Forelimb muscle (tissue), 1 donor: ENCODE measurements around the gene BLACAT1. TPM values are rescaled to one million over a fixed set of nuclear protein-coding genes. Genes with fewer than 3 reads are reported as not detected.
"Not testable (repeated sequence)": the region's sequence is repeated elsewhere in the genome, so short reads cannot be mapped to it uniquely, and the experiment has no call there.

Experiments used
- DNase-seq: peaks from one replicate; pipeline ENCODE4 v3.0.0-alpha.2; 2013; ENCODE audit warnings: low read depth
- polyA plus RNA-seq: library from polyadenylated mRNA; unstranded; fragments of 120-200 nt; gene quantifications from one replicate; pipeline ENCODE4 v1.2.1, GENCODE V29; 2013; ENCODE audit not compliant: insufficient read length

The BLACAT1 gene
- polyA plus RNA-seq, 1 donor, result not detected

DNA sequence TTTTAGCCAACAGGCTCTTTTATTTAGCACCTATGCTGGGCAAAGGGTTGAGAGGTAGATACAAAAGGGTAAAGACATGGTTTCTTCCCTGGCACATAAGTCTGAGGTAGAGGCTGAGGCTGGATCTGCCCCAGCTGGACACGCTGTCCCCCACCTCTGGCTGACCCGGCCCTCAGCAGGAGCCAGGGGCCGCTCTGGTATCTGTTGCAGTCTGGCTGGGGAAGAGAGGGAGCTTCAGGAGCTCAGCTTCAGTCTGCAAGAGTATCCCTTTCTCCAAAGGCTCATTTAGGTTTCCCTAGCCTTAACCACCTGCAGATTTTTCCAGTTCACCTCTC lies 14.2 kb downstream of the BLACAT1 start:
- DNase-seq, result no peak

- DNase-seq, result no peak
Observed at GRCh38 chr1:205441318-205441633, 14.6 kb downstream of the BLACAT1 start.

DNA sequence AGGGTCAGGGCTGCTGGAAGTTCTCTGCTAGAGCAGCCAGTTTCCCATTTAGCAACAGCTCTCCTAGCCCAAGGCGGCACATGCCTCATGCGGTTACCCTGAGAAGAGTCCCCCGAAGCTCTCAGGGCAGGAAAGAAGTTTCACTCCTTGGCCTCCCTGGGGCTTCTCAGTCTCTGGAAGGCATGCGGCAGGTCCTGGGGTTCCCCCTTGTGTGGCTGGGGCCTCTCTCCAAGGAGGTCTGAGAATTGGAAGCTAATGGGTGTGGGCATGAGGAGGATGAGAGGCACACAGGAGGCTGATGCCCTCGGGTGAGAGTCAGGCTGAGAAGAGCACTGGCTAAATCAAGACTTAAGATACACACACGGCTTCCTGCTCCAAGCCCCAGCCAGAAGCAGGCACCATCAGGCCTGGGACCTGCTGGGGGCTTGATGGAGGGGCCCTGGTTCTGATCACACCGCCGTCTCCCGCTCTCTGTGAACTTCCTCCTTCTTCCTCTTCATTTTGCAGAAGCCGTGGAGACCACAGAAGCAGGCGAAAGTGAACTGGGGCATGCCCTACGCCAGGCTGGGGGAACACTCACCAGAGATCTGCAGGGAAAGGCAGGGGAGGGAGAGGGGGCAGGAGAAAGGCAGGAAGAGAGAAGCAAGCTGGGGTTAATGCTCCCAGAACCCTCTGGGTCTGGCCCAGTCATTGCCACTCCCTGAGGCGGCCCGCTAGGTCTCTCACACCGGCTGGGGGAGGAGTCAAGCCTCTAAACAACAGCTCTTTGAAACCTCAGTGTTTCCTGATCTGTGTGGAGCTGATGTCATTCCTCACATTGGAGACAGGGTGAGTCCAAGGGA lies 15.1 kb downstream of the BLACAT1 start:
- DNase-seq, result no peak

- DNase-seq, result no peak
Observed at GRCh38 chr1:205440121-205440475, 15.7 kb downstream of the BLACAT1 start.

GRCh38 chr1:205438213-205439158 lies 17.4 kb downstream of the BLACAT1 start:
- no peak for DNase-seq

DNA sequence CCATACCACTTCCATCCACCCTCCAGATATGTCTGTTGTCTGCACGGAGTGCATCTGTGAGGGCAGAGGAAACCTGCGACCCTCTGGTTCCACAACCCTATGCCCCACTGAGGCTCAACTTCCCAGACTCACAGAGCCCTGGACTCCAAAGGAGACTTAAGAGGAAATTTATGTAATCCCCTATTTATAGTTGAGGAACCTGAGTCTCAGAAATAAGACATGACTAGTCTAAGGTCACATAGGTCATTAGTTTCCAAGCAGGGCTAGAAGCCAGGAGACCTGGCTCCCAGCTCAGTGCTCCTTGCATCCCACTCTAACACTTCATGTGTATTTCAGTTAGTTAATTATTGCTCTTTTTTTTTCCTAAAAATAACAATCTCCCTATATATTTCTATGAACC lies 18.3 kb downstream of the BLACAT1 start:
- no peak for DNase-seq

DNA sequence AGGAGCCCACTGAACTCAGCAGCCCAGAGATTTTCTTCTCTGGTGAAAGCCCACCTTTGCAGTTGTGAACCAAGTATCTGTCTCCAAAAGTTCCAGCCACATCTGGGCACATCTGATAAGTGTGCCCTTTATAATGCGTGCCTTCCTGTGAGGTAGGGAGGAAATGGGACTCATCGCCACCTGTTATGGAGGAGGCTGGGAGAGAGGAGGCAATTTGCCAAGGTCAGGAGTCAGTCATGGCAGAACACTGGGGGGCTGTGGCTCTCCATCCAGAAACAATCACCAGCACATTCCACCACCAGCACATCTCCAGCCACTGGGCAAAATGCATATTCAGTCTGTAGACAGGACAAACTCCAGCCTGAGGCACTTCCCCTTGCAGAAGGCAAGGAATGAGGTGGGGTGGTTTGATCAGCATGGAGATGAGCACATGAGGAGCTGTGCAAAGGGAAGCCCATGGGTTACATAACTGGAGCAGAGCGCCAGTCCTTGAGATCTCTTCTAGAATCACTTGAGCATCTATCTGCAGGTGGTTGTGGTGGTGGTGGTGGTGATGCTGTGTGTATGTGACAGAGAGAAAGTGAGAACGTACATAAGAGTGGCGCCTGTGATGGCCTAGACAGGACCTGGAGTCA lies 19.0 kb downstream of the BLACAT1 start:
- DNase-seq, result no peak

DNA sequence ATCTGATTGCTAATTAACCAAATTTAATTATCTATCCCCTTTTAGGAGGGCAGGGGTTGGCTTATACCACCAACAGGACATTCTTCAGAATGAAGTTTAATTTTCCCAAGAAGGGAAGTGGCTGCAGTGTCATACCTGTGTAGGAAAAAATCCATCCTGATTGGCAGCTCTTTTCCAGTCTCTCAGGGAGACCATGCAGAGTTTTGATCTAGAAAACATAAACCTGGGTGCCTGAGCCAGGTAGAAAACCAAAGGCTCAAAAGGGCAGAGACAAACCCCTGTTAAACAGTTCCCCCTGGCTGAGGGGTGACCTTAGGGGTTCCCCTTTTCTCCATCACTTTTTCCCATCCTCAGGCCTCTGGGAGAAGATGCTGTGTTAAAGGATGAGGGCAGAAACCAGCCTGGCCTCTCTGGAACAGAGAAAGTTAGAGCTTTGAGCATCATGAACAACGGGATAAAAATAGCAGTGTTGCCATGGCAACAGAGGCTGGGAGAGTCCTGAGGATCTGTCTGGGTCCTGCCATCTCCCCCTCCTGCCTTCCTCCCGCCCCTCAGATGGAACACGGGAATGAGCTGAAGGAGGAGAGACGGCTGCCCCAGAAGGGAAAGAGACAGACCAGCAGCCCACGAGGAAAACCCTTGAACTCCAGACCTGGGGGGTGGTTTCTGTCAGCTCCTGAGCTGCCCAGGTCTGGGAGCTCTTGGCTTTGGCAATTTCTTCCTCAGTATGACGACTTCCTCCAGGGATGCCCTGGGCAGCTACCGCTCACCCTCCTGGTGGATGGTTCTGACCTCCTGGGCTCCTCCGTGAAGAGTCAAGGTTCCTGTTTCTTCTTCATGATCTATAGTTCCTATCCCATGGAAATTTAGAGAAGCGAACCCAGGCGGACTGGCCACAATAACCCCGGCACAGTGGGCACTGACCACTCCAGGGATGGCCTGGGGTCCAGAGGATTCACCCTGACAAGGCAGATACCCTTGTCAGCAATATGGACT lies 20.0 kb downstream of the BLACAT1 start:
- DNase-seq, result no peak

DNA sequence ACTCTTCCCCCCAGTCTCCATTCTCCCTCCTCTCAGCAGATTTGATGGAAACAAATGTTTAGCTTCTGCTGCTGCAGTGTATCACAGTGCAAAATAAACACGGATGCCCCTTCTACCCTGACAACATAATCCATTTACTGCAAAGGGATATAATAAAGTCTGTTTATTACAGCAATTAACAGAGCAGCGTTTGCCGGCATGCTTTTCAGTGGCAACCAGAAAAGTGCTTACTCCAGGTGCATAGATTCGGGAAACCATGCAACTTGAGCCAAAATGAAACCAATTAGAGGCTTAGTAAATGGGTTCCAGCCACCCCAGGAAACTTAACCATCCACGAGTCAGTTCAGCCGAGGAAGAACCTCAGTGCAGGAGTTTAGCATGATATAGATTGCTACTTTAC lies 21.1 kb downstream of the BLACAT1 start:
- DNase-seq, result no peak

- DNase-seq, result not testable (repeated sequence)
Observed at GRCh38 chr1:205432692-205433091, 23.2 kb downstream of the BLACAT1 start.

DNA sequence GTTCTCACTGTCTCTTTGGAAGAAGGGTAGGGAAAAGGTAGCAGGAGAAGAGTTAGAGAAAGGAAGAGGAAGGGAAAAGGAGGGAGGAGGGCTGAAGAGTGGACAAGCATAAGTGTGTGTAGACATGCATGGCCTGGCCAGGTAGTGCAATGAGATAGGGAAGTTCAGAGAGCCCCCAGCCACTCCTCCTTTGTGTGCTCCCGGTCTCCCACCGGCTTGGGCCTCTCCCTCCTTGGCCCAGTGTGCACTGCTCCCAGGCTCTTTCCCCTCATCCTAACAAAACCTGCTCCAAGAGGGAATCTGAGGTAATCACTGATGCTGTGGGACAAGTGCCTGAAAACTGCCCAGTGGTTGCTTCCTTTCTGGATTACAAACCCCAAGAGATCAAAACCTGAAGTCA lies 23.7 kb downstream of the BLACAT1 start:
- DNase-seq, result no peak

DNA sequence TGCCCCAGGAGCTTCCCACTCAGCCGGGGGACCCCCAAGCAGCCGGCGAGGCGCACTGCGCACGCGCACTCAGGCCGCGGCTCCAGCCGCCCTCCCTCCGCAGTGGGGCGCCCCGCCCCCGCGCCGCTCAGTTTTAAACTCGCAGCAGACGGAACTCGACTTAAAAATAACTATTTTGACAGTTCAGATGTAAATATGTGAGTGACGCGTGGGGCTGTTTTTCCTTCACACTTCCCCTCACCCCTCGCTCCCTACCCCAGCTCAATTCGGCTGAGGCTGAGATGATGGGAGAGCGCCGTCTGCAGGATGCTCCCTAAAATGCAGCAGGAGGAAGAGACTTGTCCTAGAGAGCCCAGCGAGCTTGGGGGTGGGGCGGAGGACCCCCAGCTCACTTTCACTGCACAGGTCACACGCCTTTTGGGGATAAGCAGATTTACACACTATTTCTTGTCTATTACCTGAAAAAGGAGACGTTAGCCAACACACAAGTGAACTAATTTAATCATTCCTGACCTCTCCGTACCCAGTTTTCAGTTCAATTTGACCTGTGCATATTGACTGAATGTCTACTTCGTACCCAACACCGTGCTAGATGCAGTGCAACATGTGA lies 25.0 kb downstream of the BLACAT1 start:
- no peak for DNase-seq

GRCh38 chr1:205429762-205430695 lies 25.8 kb downstream of the BLACAT1 start:
- no peak for DNase-seq

DNA sequence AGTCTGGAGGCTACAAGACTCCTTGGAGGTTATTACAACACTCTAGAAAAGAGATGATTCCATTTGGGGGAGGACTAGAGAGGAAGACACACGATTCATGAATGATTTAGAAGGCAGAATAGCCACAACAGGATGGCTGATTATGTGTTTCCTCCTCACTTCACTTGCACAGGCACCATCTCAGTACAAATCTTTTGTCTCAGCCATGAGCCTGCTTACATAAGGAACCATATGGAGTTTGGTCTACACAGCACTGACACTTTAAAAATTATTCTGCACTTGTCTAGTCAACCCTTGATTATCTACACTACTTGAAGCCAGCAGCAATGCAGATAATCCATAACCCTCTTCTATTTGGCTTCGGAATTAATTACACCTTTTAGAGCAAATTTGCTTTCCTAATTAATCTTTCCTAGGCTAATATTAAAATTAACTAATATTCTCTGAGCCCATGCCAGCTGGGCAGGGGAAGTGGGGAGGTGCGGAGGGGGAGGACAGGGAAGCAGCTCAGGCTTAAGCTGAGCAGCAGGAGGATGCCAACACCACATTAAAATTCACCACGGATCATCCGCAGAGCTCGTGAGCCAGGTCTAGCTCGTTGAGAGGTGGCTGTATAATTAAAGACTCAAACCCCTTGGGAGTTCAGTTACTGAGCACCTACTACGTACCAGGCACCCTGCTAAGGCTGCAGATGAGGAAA lies 30.8 kb downstream of the BLACAT1 start:
- DNase-seq, result no peak

- no peak for DNase-seq
Observed at GRCh38 chr1:205423814-205424399, 31.9 kb downstream of the BLACAT1 start.

GRCh38 chr1:205422993-205423642 lies 32.7 kb downstream of the BLACAT1 start:
- no peak for DNase-seq

GRCh38 chr1:205421798-205422197 lies 34.0 kb downstream of the BLACAT1 start, which contains the start of gene LEMD1:
Gene LEMD1 (minus strand): TSS chr1:205422056. CDS start chr1:205420536, 1,520 bp downstream.
- DNase-seq, result no peak

- no peak for DNase-seq
Observed at GRCh38 chr1:205420938-205421337, 34.9 kb downstream of the BLACAT1 start.
